Measurements from ENCODE around the gene CDKN2B-AS1.

The CDKN2B-AS1 gene

GRCh38 chr9:22005702-22006606, 11.4 kb downstream of the CDKN2B-AS1 start:
- DNase-seq (ENCODE audit: low spot score) = no peak

GRCh38 chr9:22008384-22008716, 13.8 kb downstream of the CDKN2B-AS1 start:
- no peak for DNase-seq (ENCODE audit: low spot score)

- peak; percentile 78 for DNase-seq (ENCODE audit: low spot score)
Measured at GRCh38 chr9:22008717-22009505, 14.3 kb downstream of the CDKN2B-AS1 start, which contains the start of gene CDKN2B. Gene CDKN2B (minus strand): TSS chr9:22009305. CDS start chr9:22008953, 352 bp downstream.

- no peak for DNase-seq (ENCODE audit: low spot score)
Measured at GRCh38 chr9:22009506-22009867, 14.9 kb downstream of the CDKN2B-AS1 start.

- no peak for DNase-seq (ENCODE audit: low spot score)
Measured at GRCh38 chr9:22010866-22011625, 16.5 kb downstream of the CDKN2B-AS1 start.

GRCh38 chr9:22022396-22022795, 27.8 kb downstream of the CDKN2B-AS1 start:
- DNase-seq (ENCODE audit: low spot score) = no peak

- DNase-seq (ENCODE audit: low spot score) = no peak
Measured at GRCh38 chr9:22026696-22027095, 32.1 kb downstream of the CDKN2B-AS1 start.

GRCh38 chr9:22028394-22028793, 33.8 kb downstream of the CDKN2B-AS1 start:
- no peak for DNase-seq (ENCODE audit: low spot score)

GRCh38 chr9:22029231-22029630, 34.6 kb downstream of the CDKN2B-AS1 start:
- DNase-seq (ENCODE audit: low spot score) = no peak

GRCh38 chr9:22030101-22030598, 35.6 kb downstream of the CDKN2B-AS1 start:
- no peak for DNase-seq (ENCODE audit: low spot score)

- no peak for DNase-seq (ENCODE audit: low spot score)
Measured at GRCh38 chr9:22031655-22032411, 37.2 kb downstream of the CDKN2B-AS1 start.

GRCh38 chr9:22033012-22033630, 38.5 kb downstream of the CDKN2B-AS1 start:
- DNase-seq (ENCODE audit: low spot score) = no peak

GRCh38 chr9:22035591-22036011, 41.0 kb downstream of the CDKN2B-AS1 start:
- DNase-seq (ENCODE audit: low spot score) = no peak

GRCh38 chr9:22036866-22037626, 42.5 kb downstream of the CDKN2B-AS1 start:
- no peak for DNase-seq (ENCODE audit: low spot score)

- DNase-seq (ENCODE audit: low spot score) = no peak
Measured at GRCh38 chr9:22037954-22038690, 43.5 kb downstream of the CDKN2B-AS1 start.

GRCh38 chr9:22039258-22039657, 44.7 kb downstream of the CDKN2B-AS1 start:
- DNase-seq (ENCODE audit: low spot score) = no peak

- no peak for DNase-seq (ENCODE audit: low spot score)
Measured at GRCh38 chr9:22040760-22041159, 46.2 kb downstream of the CDKN2B-AS1 start.

GRCh38 chr9:22041344-22041743, 46.8 kb downstream of the CDKN2B-AS1 start:
- no peak for DNase-seq (ENCODE audit: low spot score)

GRCh38 chr9:22041775-22042174, 47.2 kb downstream of the CDKN2B-AS1 start:
- DNase-seq (ENCODE audit: low spot score) = no peak

Data from cerebellar cortex (tissue), 1 donor.